ENCODE results near the gene JMJD7.

JMJD7 gene

GRCh38 chr15:41848631-41849030, 20.7 kb downstream of the JMJD7 start:
- DNase-seq: no peak

- DNase-seq: no peak
These were observed 21.3 kb downstream of the JMJD7 start for GRCh38 chr15:41849204-41849603.

GRCh38 chr15:41849861-41850260, 22.0 kb downstream of the JMJD7 start:
- DNase-seq: no peak

GRCh38 chr15:41850482-41851166, 22.7 kb downstream of the JMJD7 start:
- no peak for DNase-seq

- no peak for DNase-seq
These were observed 23.3 kb downstream of the JMJD7 start for GRCh38 chr15:41851167-41851523.

GRCh38 chr15:41851755-41852370, 24.0 kb downstream of the JMJD7 start:
- no peak for DNase-seq

- no peak for DNase-seq
These were observed 25.1 kb downstream of the JMJD7 start for GRCh38 chr15:41852736-41853590.

GRCh38 chr15:41853831-41854230, 25.9 kb downstream of the JMJD7 start:
- no peak for DNase-seq

GRCh38 chr15:41854443-41854842, 26.6 kb downstream of the JMJD7 start:
- DNase-seq: no peak

- DNase-seq: no peak
These were observed 27.5 kb downstream of the JMJD7 start for GRCh38 chr15:41855261-41855961.

GRCh38 chr15:41856262-41856661, 28.4 kb downstream of the JMJD7 start:
- no peak for DNase-seq

GRCh38 chr15:41856716-41857115, 28.8 kb downstream of the JMJD7 start:
- no peak for DNase-seq

- no peak for DNase-seq
These were observed 29.4 kb downstream of the JMJD7 start for GRCh38 chr15:41857316-41857715.

- DNase-seq: no peak
These were observed 30.9 kb downstream of the JMJD7 start for GRCh38 chr15:41858756-41859155.

GRCh38 chr15:41860049-41860828, 32.3 kb downstream of the JMJD7 start:
- no peak for DNase-seq

- no peak for DNase-seq
These were observed 34.0 kb downstream of the JMJD7 start for GRCh38 chr15:41861736-41862356.

GRCh38 chr15:41862515-41863116, 34.7 kb downstream of the JMJD7 start:
- no peak for DNase-seq

GRCh38 chr15:41865490-41866055, 37.7 kb downstream of the JMJD7 start:
- DNase-seq: no peak

- DNase-seq: no peak
These were observed 38.4 kb downstream of the JMJD7 start for GRCh38 chr15:41866263-41866703.

GRCh38 chr15:41866872-41867579, 39.1 kb downstream of the JMJD7 start:
- no peak for DNase-seq
